Measurements from ENCODE around the gene KIAA1671.

Gene KIAA1671

GRCh38 chr22:25153961-25154666 lies 201.6 kb downstream of the KIAA1671 start:
- Histone ChIP-seq H2BK120ac (ENCODE audit: low read depth, low read length) (no peak overlapping the region), H3K23ac (ENCODE audit: low read length) (no peak overlapping the region), H2AK5ac (ENCODE audit: low read length) (no peak overlapping the region), H3K4ac (ENCODE audit: low read depth, low read length) (no peak overlapping the region), H2BK5ac (ENCODE audit: low read length) (no peak overlapping the region), H3K4me3 (ENCODE audit: low read length) (no peak overlapping the region), H3K56ac (ENCODE audit: low read length) (no peak overlapping the region), H3K18ac (ENCODE audit: low read length) (no peak overlapping the region), H4K8ac (ENCODE audit: low read depth, low read length) (no peak overlapping the region), H3K79me1 (ENCODE audit: low read length) (peaks cover 3% of the 10 kb centered on the region), H2BK15ac (replicated peaks; ENCODE audit: low read depth) (no peak overlapping the region), H3K36me3 (ENCODE audit: control insufficient read depth, insufficient read depth, low read length) (no peaks in the 10 kb centered on the region), H4K5ac (ENCODE audit: low read length) (no peak overlapping the region), H3K4me1 (ENCODE audit: control insufficient read depth, low read depth, low read length) (peaks cover 3% of the 10 kb centered on the region), H3K9ac (ENCODE audit: low read length) (no peak overlapping the region), H3K4me2 (ENCODE audit: low read length) (no peak overlapping the region), H3K79me2 (ENCODE audit: control insufficient read depth, insufficient read depth, low read length) (no peaks in the 10 kb centered on the region), H3K27me3 (ENCODE audit: insufficient read depth, low read length, poor library complexity) (no peaks in the 10 kb centered on the region), H3K27ac (ENCODE audit: low read depth, low read length) (no peak overlapping the region)
- DNase-seq: peak; percentile 55
- no CpG with 5 or more reads among the region's 8 CpGs for WGBS (ENCODE audit: extremely low coverage, insufficient coverage, low lambda C conversion rate)

DNA sequence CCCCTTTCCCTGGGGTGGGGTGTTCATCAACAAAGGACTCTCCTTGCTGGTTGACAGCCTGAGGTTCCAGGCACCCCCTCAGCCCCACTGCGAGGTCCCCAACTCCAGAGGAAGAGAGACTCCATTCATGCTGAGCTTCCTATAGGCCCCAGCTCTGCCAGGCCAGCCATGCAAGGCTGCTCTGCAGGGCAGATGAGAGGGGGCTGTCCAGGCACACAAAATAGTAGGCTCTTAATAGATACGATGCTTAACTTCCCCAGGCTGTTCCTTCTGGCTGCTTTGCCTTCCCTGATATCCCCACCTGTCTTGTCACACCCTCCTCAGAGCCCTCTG lies 202.1 kb downstream of the KIAA1671 start:
- Histone ChIP-seq H3K23ac (ENCODE audit: low read length) (no peak overlapping the region), H3K4me1 (ENCODE audit: control insufficient read depth, low read depth, low read length) (peaks cover 3% of the 10 kb centered on the region), H3K4me3 (ENCODE audit: low read length) (no peak overlapping the region), H3K4me2 (ENCODE audit: low read length) (no peak overlapping the region), H3K79me2 (ENCODE audit: control insufficient read depth, insufficient read depth, low read length) (no peaks in the 10 kb centered on the region), H2BK120ac (ENCODE audit: low read depth, low read length) (no peak overlapping the region), H3K56ac (ENCODE audit: low read length) (no peak overlapping the region), H3K27me3 (ENCODE audit: insufficient read depth, low read length, poor library complexity) (no peaks in the 10 kb centered on the region), H2BK5ac (ENCODE audit: low read length) (no peak overlapping the region), H4K5ac (ENCODE audit: low read length) (no peak overlapping the region), H3K36me3 (ENCODE audit: control insufficient read depth, insufficient read depth, low read length) (no peaks in the 10 kb centered on the region), H3K27ac (ENCODE audit: low read depth, low read length) (no peak overlapping the region), H4K8ac (ENCODE audit: low read depth, low read length) (no peak overlapping the region), H3K18ac (ENCODE audit: low read length) (no peak overlapping the region), H2BK15ac (replicated peaks; ENCODE audit: low read depth) (no peak overlapping the region), H3K9ac (ENCODE audit: low read length) (no peak overlapping the region), H2AK5ac (ENCODE audit: low read length) (no peak overlapping the region), H3K79me1 (ENCODE audit: low read length) (peaks cover 3% of the 10 kb centered on the region), H3K4ac (ENCODE audit: low read depth, low read length) (no peak overlapping the region)
- no CpG with 5 or more reads among the region's 2 CpGs for WGBS (ENCODE audit: extremely low coverage, insufficient coverage, low lambda C conversion rate)
- no peak for DNase-seq

- no peak overlapping the region for H2AK5ac ChIP-seq (ENCODE audit: low read length)
- peaks cover 3% of the 10 kb centered on the region for H3K79me1 ChIP-seq (ENCODE audit: low read length)
- no peak overlapping the region for H3K56ac ChIP-seq (ENCODE audit: low read length)
- H3K27ac ChIP-seq (ENCODE audit: low read depth, low read length): no peak overlapping the region
- H3K27me3 ChIP-seq (ENCODE audit: insufficient read depth, low read length, poor library complexity): no peaks in the 10 kb centered on the region
- no peak overlapping the region for H2BK5ac ChIP-seq (ENCODE audit: low read length)
- no peak overlapping the region for H3K18ac ChIP-seq (ENCODE audit: low read length)
- no peaks in the 10 kb centered on the region for H3K79me2 ChIP-seq (ENCODE audit: control insufficient read depth, insufficient read depth, low read length)
- no peak overlapping the region for H4K8ac ChIP-seq (ENCODE audit: low read depth, low read length)
- H2BK15ac ChIP-seq (replicated peaks; ENCODE audit: low read depth): no peak overlapping the region
- no peak overlapping the region for H4K5ac ChIP-seq (ENCODE audit: low read length)
- H2BK120ac ChIP-seq (ENCODE audit: low read depth, low read length): no peak overlapping the region
- no peak overlapping the region for H3K23ac ChIP-seq (ENCODE audit: low read length)
- no peak overlapping the region for H3K4me2 ChIP-seq (ENCODE audit: low read length)
- H3K9ac ChIP-seq (ENCODE audit: low read length): no peak overlapping the region
- H3K4me1 ChIP-seq (ENCODE audit: control insufficient read depth, low read depth, low read length): peaks cover 3% of the 10 kb centered on the region
- no CpG with 5 or more reads among the region's 4 CpGs for WGBS (ENCODE audit: extremely low coverage, insufficient coverage, low lambda C conversion rate)
- no peaks in the 10 kb centered on the region for H3K36me3 ChIP-seq (ENCODE audit: control insufficient read depth, insufficient read depth, low read length)
- no peak for DNase-seq
- no peak overlapping the region for H3K4ac ChIP-seq (ENCODE audit: low read depth, low read length)
- H3K4me3 ChIP-seq (ENCODE audit: low read length): no peak overlapping the region
These were observed 204.2 kb downstream of the KIAA1671 start for GRCh38 chr22:25156736-25157135.

DNA sequence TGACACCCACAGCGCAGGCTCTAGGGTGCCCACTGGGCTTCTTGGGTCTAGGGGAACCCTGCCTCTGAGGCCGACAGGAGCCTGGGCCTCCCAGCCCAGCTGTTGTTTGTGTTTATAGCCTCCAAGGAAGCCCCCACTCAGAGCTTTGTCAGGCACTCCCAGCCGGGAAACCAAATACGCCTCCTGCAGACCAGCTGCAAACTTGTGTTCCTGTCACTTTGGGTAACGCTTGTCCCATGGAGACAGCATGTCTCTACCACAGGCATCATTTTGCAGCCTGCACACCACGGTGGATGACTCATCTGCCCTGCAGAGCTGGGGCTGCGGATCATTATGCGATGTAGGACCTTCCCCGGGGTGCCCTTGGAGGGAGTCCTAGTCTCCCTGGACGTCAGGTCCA lies 206.5 kb downstream of the KIAA1671 start:
- Histone ChIP-seq H2BK15ac (replicated peaks; ENCODE audit: low read depth) (no peak overlapping the region), H3K18ac (ENCODE audit: low read length) (no peak overlapping the region), H4K8ac (ENCODE audit: low read depth, low read length) (no peak overlapping the region), H3K4ac (ENCODE audit: low read depth, low read length) (no peak overlapping the region), H3K56ac (ENCODE audit: low read length) (no peak overlapping the region), H3K36me3 (ENCODE audit: control insufficient read depth, insufficient read depth, low read length) (no peaks in the 10 kb centered on the region), H3K23ac (ENCODE audit: low read length) (no peak overlapping the region), H2AK5ac (ENCODE audit: low read length) (no peak overlapping the region), H3K79me2 (ENCODE audit: control insufficient read depth, insufficient read depth, low read length) (no peaks in the 10 kb centered on the region), H3K4me3 (ENCODE audit: low read length) (no peak overlapping the region), H3K27me3 (ENCODE audit: insufficient read depth, low read length, poor library complexity) (no peaks in the 10 kb centered on the region), H3K27ac (ENCODE audit: low read depth, low read length) (no peak overlapping the region), H4K5ac (ENCODE audit: low read length) (no peak overlapping the region), H3K79me1 (ENCODE audit: low read length) (peaks cover 3% of the 10 kb centered on the region), H3K4me2 (ENCODE audit: low read length) (no peak overlapping the region), H2BK5ac (ENCODE audit: low read length) (no peak overlapping the region), H3K4me1 (ENCODE audit: control insufficient read depth, low read depth, low read length) (peaks cover 3% of the 10 kb centered on the region), H2BK120ac (ENCODE audit: low read depth, low read length) (no peak overlapping the region), H3K9ac (ENCODE audit: low read length) (no peak overlapping the region)
- no CpG with 5 or more reads among the region's 10 CpGs for WGBS (ENCODE audit: extremely low coverage, insufficient coverage, low lambda C conversion rate)
- peak; percentile 25 for DNase-seq

GRCh38 chr22:25160120-25160996 lies 207.8 kb downstream of the KIAA1671 start:
- Histone ChIP-seq H3K27ac (ENCODE audit: low read depth, low read length) (no peak overlapping the region), H3K4me2 (ENCODE audit: low read length) (no peak overlapping the region), H3K9ac (ENCODE audit: low read length) (no peak overlapping the region), H3K23ac (ENCODE audit: low read length) (no peak overlapping the region), H3K4ac (ENCODE audit: low read depth, low read length) (no peak overlapping the region), H2BK15ac (replicated peaks; ENCODE audit: low read depth) (no peak overlapping the region), H3K18ac (ENCODE audit: low read length) (no peak overlapping the region), H3K4me3 (ENCODE audit: low read length) (no peak overlapping the region), H3K79me2 (ENCODE audit: control insufficient read depth, insufficient read depth, low read length) (no peaks in the 10 kb centered on the region), H4K8ac (ENCODE audit: low read depth, low read length) (no peak overlapping the region), H2BK120ac (ENCODE audit: low read depth, low read length) (no peak overlapping the region), H3K27me3 (ENCODE audit: insufficient read depth, low read length, poor library complexity) (no peaks in the 10 kb centered on the region), H3K79me1 (ENCODE audit: low read length) (peaks cover 3% of the 10 kb centered on the region), H3K4me1 (ENCODE audit: control insufficient read depth, low read depth, low read length) (no peaks in the 10 kb centered on the region), H4K5ac (ENCODE audit: low read length) (no peak overlapping the region), H2AK5ac (ENCODE audit: low read length) (no peak overlapping the region), H2BK5ac (ENCODE audit: low read length) (no peak overlapping the region), H3K56ac (ENCODE audit: low read length) (no peak overlapping the region), H3K36me3 (ENCODE audit: control insufficient read depth, insufficient read depth, low read length) (no peaks in the 10 kb centered on the region)
- WGBS (ENCODE audit: extremely low coverage, insufficient coverage, low lambda C conversion rate): no CpG with 5 or more reads among the region's 11 CpGs
- DNase-seq: no peak

Data from mesendoderm (in vitro differentiated cells).